H1 (cell line): ENCODE data around the gene GSK3B. TPM values are rescaled to one million over a fixed set of nuclear protein-coding genes. Genes with fewer than 3 reads are reported as not detected.
A peak's percentile ranks its signal among the peaks of the same experiment; 100 is the strongest.

Experiments
- CTCF ChIA-PET: fragments of 300-600 bp; sonication (Branson Sonifier 250); formaldehyde crosslinking; loops from one replicate; lab custom pipeline; 2021; ENCODE audit not compliant: partially characterized antibody; lab: Charles Lee
- POLR2A ChIA-PET: fragments of 300-600 bp; sonication (Branson Sonifier 250); formaldehyde crosslinking; loops from one replicate; lab custom pipeline; 2021; ENCODE audit warnings: inconsistent platforms; ENCODE audit not compliant: partially characterized antibody; lab: Charles Lee
- DNase-seq, 2 experiments: peaks; one replicate each; pipeline versions ENCODE4 v3.0.0 to v3.0.0-alpha.2; 2010 to 2022; ENCODE audit warnings: low spot score in 2 of 2, low read depth in 1 of 2, mixed read lengths in 1 of 2
- FAIRE-seq: peaks from 2 replicates; lab custom pipeline; 2011; peaks lifted over from hg19 to GRCh38; lab: Jason Lieb, UNC
- H2AFZ ChIP-seq: 2 replicates; pipeline ENCODE4 v1.8.1; 2012; ENCODE audit warnings: low read length, inconsistent platforms
- H2AK5ac ChIP-seq: 2 replicates; pipeline ENCODE4 v1.6.1; 2013; ENCODE audit warnings: low read depth, low read length
- H2BK120ac ChIP-seq: replicated peaks from 2 replicates; pipeline ENCODE3; 2013; ENCODE audit warnings: low read depth, low read length, inconsistent platforms
- H2BK12ac ChIP-seq: 2 replicates; pipeline ENCODE4 v1.6.1; 2013; ENCODE audit warnings: low read depth, low read length
- H2BK15ac ChIP-seq: 2 replicates; pipeline ENCODE4 v1.6.1; 2013; ENCODE audit warnings: low read length
- H2BK20ac ChIP-seq: 2 replicates; pipeline ENCODE4 v1.6.1; 2013; ENCODE audit warnings: low read length
- H2BK5ac ChIP-seq: 2 replicates; pipeline ENCODE4 v1.6.1; 2013; ENCODE audit warnings: low read depth, low read length
- H3K14ac ChIP-seq: 2 replicates; pipeline ENCODE4 v1.6.1; 2013; ENCODE audit warnings: inconsistent platforms; ENCODE audit not compliant: insufficient read length
- H3K18ac ChIP-seq: 2 replicates; pipeline ENCODE4 v1.6.1; 2013; ENCODE audit warnings: low read length; ENCODE audit errors: extremely low read depth
- H3K23ac ChIP-seq: 2 replicates; pipeline ENCODE4 v1.6.1; 2013; ENCODE audit warnings: inconsistent platforms; ENCODE audit not compliant: insufficient read length
- H3K23me2 ChIP-seq: 2 replicates; pipeline ENCODE4 v1.6.1; 2013; ENCODE audit warnings: low read depth, low read length
- H3K27ac ChIP-seq: 2 replicates; pipeline ENCODE4 v1.6.1; 2011; ENCODE audit warnings: low read depth, low read length, inconsistent platforms
- H3K27me3 ChIP-seq, 4 experiments: replicated peaks in 1 of 4; 1 replicate in 1 of 4; 2 replicates in 3 of 4; pipeline versions ENCODE4 v1.6.1 to v1.8.1; 2011 to 2013; ENCODE audit warnings: low read length in 3 of 4, mild to moderate bottlenecking in 3 of 4, inconsistent platforms in 2 of 4, mixed read lengths in 2 of 4, moderate library complexity in 1 of 4; ENCODE audit not compliant: control insufficient read depth in 3 of 4, insufficient read depth in 3 of 4; ENCODE audit errors: extremely low read depth in 1 of 4
- H3K36me3 ChIP-seq, 4 experiments: 2 replicates each; pipeline versions ENCODE4 v1.6.1 to v1.8.1; 2011 to 2013; ENCODE audit warnings: mild to moderate bottlenecking in 4 of 4, low read length in 3 of 4, moderate library complexity in 2 of 4, control low read depth in 1 of 4, inconsistent platforms in 1 of 4; ENCODE audit not compliant: insufficient read depth in 4 of 4, control insufficient read depth in 2 of 4
- H3K4ac ChIP-seq: replicated peaks from 2 replicates; pipeline ENCODE3; 2013; ENCODE audit warnings: low read length, low read depth, mixed read lengths, inconsistent platforms; ENCODE audit not compliant: insufficient read length
- H3K4me1 ChIP-seq, 4 experiments: replicated peaks in 1 of 4; 1 replicate in 1 of 4; 2 replicates in 3 of 4; pipeline versions ENCODE4 v1.6.1 to v1.8.1; 2011 to 2013; ENCODE audit warnings: low read length in 3 of 4, inconsistent platforms in 2 of 4, mixed read lengths in 1 of 4; ENCODE audit not compliant: insufficient read depth in 4 of 4, control insufficient read depth in 3 of 4
- H3K4me2 ChIP-seq, 2 experiments: 2 replicates each; pipeline versions ENCODE4 v1.6.1 to v1.8.1; 2011 to 2013; ENCODE audit warnings: low read depth in 2 of 2, low read length in 2 of 2, control low read depth in 1 of 2, inconsistent platforms in 1 of 2, mild to moderate bottlenecking in 1 of 2; ENCODE audit not compliant: insufficient read depth in 1 of 2
- H3K4me3 ChIP-seq, 4 experiments: fragments of 200-600, 300-600 bp in 1 of 4; sonication (generic), shearing (Covaris generic), sonication (Bioruptor Twin) in 1 of 4; 2 replicates each; pipeline versions ENCODE4 v1.5.1 to v1.8.1; 2011 to 2016; ENCODE audit warnings: low read length in 4 of 4, low read depth in 3 of 4, control low read depth in 2 of 4, inconsistent platforms in 2 of 4, mild to moderate bottlenecking in 2 of 4, mixed read lengths in 1 of 4, moderate library complexity in 1 of 4; ENCODE audit not compliant: insufficient read depth in 2 of 4; ENCODE audit errors: extremely low read depth in 1 of 4
- H3K56ac ChIP-seq: replicated peaks from 2 replicates; pipeline ENCODE3; 2013; ENCODE audit warnings: low read depth, mild to moderate bottlenecking, mixed read lengths, low read length, inconsistent platforms; ENCODE audit not compliant: insufficient read length
- H3K79me1 ChIP-seq: 2 replicates; pipeline ENCODE4 v1.6.1; 2013; ENCODE audit warnings: low read depth, low read length, control low read depth
- H3K79me2 ChIP-seq, 2 experiments: 2 replicates each; pipeline versions ENCODE4 v1.6.1 to v1.8.1; 2012 to 2013; ENCODE audit warnings: low read length in 2 of 2, mild to moderate bottlenecking in 2 of 2, inconsistent platforms in 1 of 2; ENCODE audit not compliant: insufficient read depth in 2 of 2, control insufficient read depth in 1 of 2
- H3K9ac ChIP-seq, 4 experiments: replicated peaks in 1 of 4; 1 replicate in 1 of 4; 2 replicates in 3 of 4; pipeline versions ENCODE4 v1.6.1 to v1.8.1; 2011 to 2013; ENCODE audit warnings: low read depth in 3 of 4, low read length in 3 of 4, control low read depth in 2 of 4, mild to moderate bottlenecking in 2 of 4, moderate library complexity in 2 of 4, inconsistent platforms in 1 of 4; ENCODE audit errors: extremely low read depth in 1 of 4
- H3K9me3 ChIP-seq, 2 experiments: 2 replicates each; pipeline versions ENCODE4 v1.6.1 to v1.8.1; 2012 to 2013; ENCODE audit warnings: mild to moderate bottlenecking in 2 of 2, moderate library complexity in 2 of 2, control low read depth in 1 of 2, inconsistent platforms in 1 of 2, low read depth in 1 of 2, low read length in 1 of 2, mixed read lengths in 1 of 2; ENCODE audit not compliant: insufficient read depth in 2 of 2
- H4K20me1 ChIP-seq, 2 experiments: replicated peaks in 1 of 2; 2 replicates each; pipeline versions ENCODE3 to v1.8.1; 2011 to 2013; ENCODE audit warnings: inconsistent platforms in 2 of 2, low read length in 2 of 2, mild to moderate bottlenecking in 1 of 2; ENCODE audit not compliant: insufficient read depth in 2 of 2, control insufficient read depth in 1 of 2
- H4K5ac ChIP-seq: 2 replicates; pipeline ENCODE4 v1.6.1; 2013; ENCODE audit warnings: low read length, low read depth, mixed read lengths, inconsistent platforms; ENCODE audit not compliant: insufficient read length
- H4K8ac ChIP-seq: 2 replicates; pipeline ENCODE4 v1.8.0; 2013; ENCODE audit warnings: mild to moderate bottlenecking, moderate library complexity, low read length, inconsistent platforms; ENCODE audit not compliant: insufficient read depth; ENCODE audit errors: extremely low read depth
- H4K91ac ChIP-seq: replicated peaks from 2 replicates; pipeline ENCODE3; 2013; ENCODE audit warnings: low read length, mixed read lengths, inconsistent platforms; ENCODE audit not compliant: insufficient read length
- CTCF ChIP-seq, 3 experiments: IDR thresholded peaks; 1 replicate in 2 of 3; 2 replicates in 1 of 3; pipeline versions ENCODE4 v1.5.1 to v1.6.1; 2011; ENCODE audit warnings: low read length in 3 of 3, mild to moderate bottlenecking in 3 of 3, inconsistent platforms in 2 of 3, low read depth in 1 of 3, moderate library complexity in 1 of 3; ENCODE audit not compliant: insufficient read depth in 1 of 3; ENCODE audit errors: control extremely low read depth in 1 of 3
- E2F6 ChIP-seq: IDR thresholded peaks from 2 replicates; pipeline ENCODE4 v1.6.1; 2012; ENCODE audit warnings: inconsistent platforms
- KDM4A ChIP-seq: IDR thresholded peaks from one replicate; pipeline ENCODE4 v1.7.1; 2012; ENCODE audit warnings: low read depth, mild to moderate bottlenecking, moderate library complexity, low read length, inconsistent platforms; ENCODE audit not compliant: severe bottlenecking
- PHF8 ChIP-seq: fragments of 200-600 bp; sonication (generic); conservative IDR thresholded peaks from 2 replicates; pipeline ENCODE4 v1.7.1; 2012; ENCODE audit warnings: low read depth, mild to moderate bottlenecking, inconsistent platforms, low read length, moderate library complexity
- RXRA ChIP-seq: IDR thresholded peaks from 2 replicates; pipeline ENCODE4 v1.6.1; 2011; ENCODE audit warnings: low read depth, mild to moderate bottlenecking, low read length, moderate library complexity; ENCODE audit not compliant: insufficient read depth
- SAP30 ChIP-seq: fragments of 300-600 bp; sonication (generic); IDR thresholded peaks from 2 replicates; pipeline ENCODE4 v1.7.1; 2012; ENCODE audit warnings: low read length, moderate library complexity, mild to moderate bottlenecking, inconsistent platforms; ENCODE audit not compliant: insufficient read depth, insufficient replicate concordance
- TEAD4 ChIP-seq: IDR thresholded peaks from 2 replicates; pipeline ENCODE4 v1.6.1; 2012; ENCODE audit warnings: low read depth, low read length, inconsistent platforms, mixed read lengths
- USF2 ChIP-seq: IDR thresholded peaks from 2 replicates; pipeline ENCODE4 v1.6.1; 2011; ENCODE audit warnings: low read length, improper control_type of control experiment
- WGBS, 2 experiments: shearing (Covaris generic) in 1 of 2; methylation state at CpG; one replicate each; pipeline versions ENCODE4 v1.1.6 to v1.1.7; 2013 to 2015; ENCODE audit warnings: low lambda C conversion rate in 2 of 2, mixed read lengths in 2 of 2, inconsistent platforms in 1 of 2, low coverage in 1 of 2, missing lambda C conversion rate in 1 of 2; ENCODE audit not compliant: insufficient replicate concordance in 2 of 2, insufficient coverage in 1 of 2, insufficient read length in 1 of 2; ENCODE audit errors: extremely low coverage in 1 of 2, missing lambda C conversion rate in 1 of 2; 5-methylcytosine and 5-hydroxymethylcytosine counted together
- polyA plus RNA-seq, 7 experiments: library from polyadenylated mRNA; depleted of rRNA in 3 of 7; stranded (reverse) in 5 of 7; unstranded in 2 of 7; fragments of >200 nt in 5 of 7; fragments of 200-250 nt in 2 of 7; gene quantifications; 1 replicate in 5 of 7; 2 replicates in 1 of 7; 4 replicates in 1 of 7; pipeline versions ENCODE4 v1.2.1 to v1.2.3, GENCODE V29; 2011 to 2013; ENCODE audit warnings: missing spikeins in 2 of 7, mixed read lengths in 2 of 7
- total RNA-seq: library from RNA; stranded (reverse); fragmentation: NEBNext Ultra II Directional; extraction: Animal tissue kit (Norgen Biotek cat#: 25700); gene quantifications from 2 replicates; pipeline ENCODE4 v1.2.1, GENCODE V29; 2021

The GSK3B gene
- total and polyA plus RNA-seq, 2 of the 8 experiments (the other 6 are each of a cell fraction or from before 2014, with no cell fraction given) = 24.2 to 50.7 TPM

- no peak overlapping the region for H2BK120ac ChIP-seq
- H3K14ac ChIP-seq = no peak overlapping the region
- no peak overlapping the region for H3K56ac ChIP-seq
- no peak overlapping the region for H2BK12ac ChIP-seq
- no peak overlapping the region for H2BK15ac ChIP-seq
- no peaks in the 10 kb centered on the region; a peak in 2 of 7 replicates for H3K4me1 ChIP-seq
- no peaks in the 10 kb centered on the region for H3K9me3 ChIP-seq
- H2BK20ac ChIP-seq = no peak overlapping the region
- H3K27me3 ChIP-seq = no peaks in the 10 kb centered on the region
- FAIRE-seq (no peak), DNase-seq (no peak)
- peaks cover 10 to 96% of the 10 kb centered on the region in 2 experiments for H3K79me2 ChIP-seq
- no peak overlapping the region for H2AK5ac ChIP-seq
- no peak overlapping the region for H4K5ac ChIP-seq
- H3K9ac ChIP-seq = 0 out of 7 replicates have a peak overlapping the region, but pooled peaks of 1 of the 4 experiments have one; percentile 21
- no peak overlapping the region for H3K18ac ChIP-seq
- POLR2A ChIA-PET = interaction anchor here (1.0 kb wide), 1 partner anchor 15 kb away, joined by 3 read pairs; no protein-coding TSS in a partner anchor
- H4K91ac ChIP-seq = no peak overlapping the region
- peaks cover 0 to 5% (median 0%) of the 10 kb centered on the region in 4 experiments; a peak in 1 of 8 replicates for H3K36me3 ChIP-seq
- H4K20me1 ChIP-seq = peaks cover 0 to 8% of the 10 kb centered on the region in 2 experiments
- WGBS, 2 experiments = 100% methylated on average over 2 of the region's 2 CpGs; no CpG with 5 or more reads in 1 of the 2 experiments
- no peak overlapping the region for H4K8ac ChIP-seq
- H3K4me3 ChIP-seq = no peak overlapping the region
- H3K23me2 ChIP-seq = no peaks in the 10 kb centered on the region
- H3K4me2 ChIP-seq = no peak overlapping the region
- H2AFZ ChIP-seq = no peak overlapping the region
- H3K27ac ChIP-seq = no peak overlapping the region
- CTCF ChIA-PET = interaction anchor here (1.4 to 1.5 kb wide), 2 partner anchors 10 to 41 kb away, joined by 4 read pairs; no protein-coding TSS in a partner anchor
- no peaks in the 10 kb centered on the region for H3K79me1 ChIP-seq
- no peak overlapping the region for H3K4ac ChIP-seq
- no peak overlapping the region for H3K23ac ChIP-seq
- no peak overlapping the region for H2BK5ac ChIP-seq
- TF ChIP-seq CTCF (IDR thresholded peaks at IDR 0.05; ENCODE audit: control extremely low read depth in 1 of 3, insufficient read depth in 1 of 3, low read depth in 1 of 3, low read length in 3 of 3) = no peak
- TF ChIP-seq KDM4A = no peak
- no peak for TF ChIP-seq TEAD4
- TF ChIP-seq E2F6 = no peak
- TF ChIP-seq USF2 = no peak
- TF ChIP-seq RXRA = no peak
- no peak for TF ChIP-seq SAP30
- TF ChIP-seq PHF8 = no peak
Observed at GRCh38 chr3:120080836-120081235, 13.4 kb downstream of the GSK3B start.
